Gastroesophageal sphincter (tissue), 4 donors: ENCODE data around the gene MYO1D. TPM values are rescaled to one million over a fixed set of nuclear protein-coding genes. Genes with fewer than 3 reads are reported as not detected.

Experiments used
- ATAC-seq: fragments of 150-250 bp; one replicate; pipeline ENCODE4 v1.9.1; 2016; ENCODE audit warnings: mild to moderate bottlenecking, moderate library complexity
- H3K27ac ChIP-seq, 4 donors: fragments of 200-600 bp; sonication (generic) in 3 of 4; 1 replicate in 3 of 4; 2 replicates in 1 of 4; pipeline ENCODE4 v1.5.1; 2016 to 2019
- H3K27me3 ChIP-seq: fragments of 200-600 bp; sonication (generic); one replicate; pipeline ENCODE4 v1.5.1; 2019
- H3K36me3 ChIP-seq, 2 donors: fragments of 200-600 bp; sonication (generic); one replicate each; pipeline ENCODE4 v1.5.1; 2019; ENCODE audit warnings: control low read depth in 1 of 2
- H3K4me1 ChIP-seq, 3 donors: fragments of 200-600 bp; sonication (generic); 1 replicate in 2 of 3; 2 replicates in 1 of 3; pipeline ENCODE4 v1.5.1; 2016 to 2019; ENCODE audit warnings: control low read depth in 2 of 3
- H3K4me3 ChIP-seq, 2 donors: fragments of 200-600 bp; sonication (generic); one replicate each; pipeline ENCODE4 v1.5.1; 2019; ENCODE audit warnings: mild to moderate bottlenecking in 1 of 2, moderate library complexity in 1 of 2
- H3K9me3 ChIP-seq, 3 donors: fragments of 200-600 bp; sonication (generic); one replicate each; pipeline ENCODE4 v1.5.1; 2017 to 2019; ENCODE audit warnings: control low read depth in 2 of 3
- CTCF ChIP-seq, 4 experiments: fragments of 200-600 bp in 2 of 4; fragments of 450-650 bp in 2 of 4; sonication (generic) in 1 of 4; IDR thresholded peaks; one replicate each; pipeline ENCODE4 v1.5.1; 2017 to 2019; ENCODE audit warnings: antibody characterized with exemption in 4 of 4, mild to moderate bottlenecking in 2 of 4, moderate library complexity in 2 of 4
- EP300 ChIP-seq: sonication (generic); formaldehyde crosslinking; IDR thresholded peaks from one replicate; pipeline ENCODE4 v1.6.1; 2017; ENCODE audit warnings: antibody characterized with exemption, mild to moderate bottlenecking
- POLR2A ChIP-seq, 2 donors: fragments of 450-650 bp; IDR thresholded peaks; one replicate each; pipeline ENCODE4 v1.6.1; 2017; ENCODE audit warnings: antibody characterized with exemption in 2 of 2, mild to moderate bottlenecking in 2 of 2, moderate library complexity in 1 of 2
- POLR2AphosphoS5 ChIP-seq: sonication (generic); formaldehyde crosslinking; IDR thresholded peaks from one replicate; pipeline ENCODE4 v1.6.1; 2017; ENCODE audit warnings: antibody characterized with exemption
- WGBS, 2 donors: methylation state at CpG; one replicate each; pipeline ENCODE4 v1.1.5; 2018; ENCODE audit warnings: low coverage in 1 of 2; 5-methylcytosine and 5-hydroxymethylcytosine counted together
- total RNA-seq, 4 donors: library from RNA; depleted of rRNA; stranded (reverse); fragments of >200 nt; gene quantifications; one replicate each; pipeline ENCODE4 v1.1.0, GENCODE V29; 2016

The MYO1D gene
- total RNA-seq, 4 donors from 2014 or later: 28.2 to 63.5 (median 47.2) TPM

GRCh38 chr17:32709562-32709961 is 167.4 kb downstream of the MYO1D start:
- no peaks in the 10 kb centered on the region for H3K9me3 ChIP-seq
- H3K27ac ChIP-seq: no peak overlapping the region
- H3K4me3 ChIP-seq: no peak overlapping the region
- no peaks in the 10 kb centered on the region for H3K4me1 ChIP-seq
- no peak for TF ChIP-seq EP300
- TF ChIP-seq CTCF (IDR thresholded peaks at IDR 0.05): no peak
- TF ChIP-seq POLR2A (IDR thresholded peaks at IDR 0.05): no peak
- TF ChIP-seq POLR2AphosphoS5: no peak
- no peak for ATAC-seq
- H3K27me3 ChIP-seq: no peaks in the 10 kb centered on the region
- peaks cover 0 to 21% of the 10 kb centered on the region in 2 donors for H3K36me3 ChIP-seq

GRCh38 chr17:32701871-32702270 is 175.1 kb downstream of the MYO1D start:
- no peak for ATAC-seq
- TF ChIP-seq EP300 (no peak), POLR2AphosphoS5 (no peak), POLR2A (IDR thresholded peaks at IDR 0.05) (no peak), CTCF (IDR thresholded peaks at IDR 0.05) (no peak)

GRCh38 chr17:32699247-32699646 is 177.7 kb downstream of the MYO1D start:
- no peak overlapping the region for H3K4me3 ChIP-seq
- H3K4me1 ChIP-seq: no peaks in the 10 kb centered on the region
- no peak for TF ChIP-seq POLR2A (IDR thresholded peaks at IDR 0.05)
- TF ChIP-seq POLR2AphosphoS5: no peak
- TF ChIP-seq CTCF (IDR thresholded peaks at IDR 0.05): no peak
- no peaks in the 10 kb centered on the region for H3K9me3 ChIP-seq
- H3K36me3 ChIP-seq: no peaks in the 10 kb centered on the region
- no peaks in the 10 kb centered on the region for H3K27me3 ChIP-seq
- WGBS, 2 donors: 85 to 88% methylated on average over 2 of the region's 2 CpGs
- ATAC-seq: no peak
- no peak overlapping the region for H3K27ac ChIP-seq

More at GRCh38 chr17:32701871-32702270, 175.1 kb downstream of the MYO1D start:
- no peaks in the 10 kb centered on the region for H3K9me3 ChIP-seq
- H3K36me3 ChIP-seq: no peaks in the 10 kb centered on the region
- H3K4me1 ChIP-seq: no peaks in the 10 kb centered on the region
- H3K27ac ChIP-seq: no peak overlapping the region
- 78 to 81% methylated on average over 1 of the region's 1 CpG for WGBS, 2 donors
- no peak overlapping the region for H3K4me3 ChIP-seq
- H3K27me3 ChIP-seq: no peaks in the 10 kb centered on the region

- TF ChIP-seq POLR2A (IDR thresholded peaks at IDR 0.05) (no peak), POLR2AphosphoS5 (no peak), CTCF (IDR thresholded peaks at IDR 0.05) (no peak), EP300 (no peak)
- H3K4me3 ChIP-seq: no peak overlapping the region
- ATAC-seq: no peak
- no peaks in the 10 kb centered on the region for H3K4me1 ChIP-seq
- no peak overlapping the region for H3K27ac ChIP-seq
- WGBS, 2 donors: 91 to 100% methylated on average over 1 of the region's 1 CpG
- no peaks in the 10 kb centered on the region for H3K36me3 ChIP-seq
- no peaks in the 10 kb centered on the region for H3K9me3 ChIP-seq
- H3K27me3 ChIP-seq: no peaks in the 10 kb centered on the region
Observed at GRCh38 chr17:32697728-32698625, 178.9 kb downstream of the MYO1D start.

- 18 to 60% methylated on average over 1 of the region's 1 CpG for WGBS, 2 donors
- Histone ChIP-seq H3K27me3 (no peaks in the 10 kb centered on the region), H3K4me1 (no peaks in the 10 kb centered on the region), H3K27ac (no peak overlapping the region), H3K36me3 (no peaks in the 10 kb centered on the region), H3K9me3 (no peaks in the 10 kb centered on the region), H3K4me3 (no peak overlapping the region)
- no peak for TF ChIP-seq CTCF (IDR thresholded peaks at IDR 0.05)
- TF ChIP-seq EP300: no peak
- no peak for TF ChIP-seq POLR2A (IDR thresholded peaks at IDR 0.05)
- no peak for TF ChIP-seq POLR2AphosphoS5
- ATAC-seq: no peak
Observed at GRCh38 chr17:32696426-32696825, 180.5 kb downstream of the MYO1D start.
